NT2/D1 (cell line): ENCODE data around the gene BID.

Experiments used
- SUZ12 ChIP-seq: IDR thresholded peaks from 2 replicates; pipeline ENCODE4 v1.6.1; 2011; ENCODE audit not compliant: insufficient read length, insufficient read depth; ENCODE audit errors: extremely low read depth
- YY1 ChIP-seq: IDR thresholded peaks from 2 replicates; pipeline ENCODE4 v1.6.1; 2011; ENCODE audit not compliant: insufficient read length, insufficient read depth
- ZNF274 ChIP-seq: IDR thresholded peaks from 2 replicates; pipeline ENCODE4 v1.6.1; 2011; ENCODE audit warnings: mild to moderate bottlenecking, low read depth, low read length

DNA sequence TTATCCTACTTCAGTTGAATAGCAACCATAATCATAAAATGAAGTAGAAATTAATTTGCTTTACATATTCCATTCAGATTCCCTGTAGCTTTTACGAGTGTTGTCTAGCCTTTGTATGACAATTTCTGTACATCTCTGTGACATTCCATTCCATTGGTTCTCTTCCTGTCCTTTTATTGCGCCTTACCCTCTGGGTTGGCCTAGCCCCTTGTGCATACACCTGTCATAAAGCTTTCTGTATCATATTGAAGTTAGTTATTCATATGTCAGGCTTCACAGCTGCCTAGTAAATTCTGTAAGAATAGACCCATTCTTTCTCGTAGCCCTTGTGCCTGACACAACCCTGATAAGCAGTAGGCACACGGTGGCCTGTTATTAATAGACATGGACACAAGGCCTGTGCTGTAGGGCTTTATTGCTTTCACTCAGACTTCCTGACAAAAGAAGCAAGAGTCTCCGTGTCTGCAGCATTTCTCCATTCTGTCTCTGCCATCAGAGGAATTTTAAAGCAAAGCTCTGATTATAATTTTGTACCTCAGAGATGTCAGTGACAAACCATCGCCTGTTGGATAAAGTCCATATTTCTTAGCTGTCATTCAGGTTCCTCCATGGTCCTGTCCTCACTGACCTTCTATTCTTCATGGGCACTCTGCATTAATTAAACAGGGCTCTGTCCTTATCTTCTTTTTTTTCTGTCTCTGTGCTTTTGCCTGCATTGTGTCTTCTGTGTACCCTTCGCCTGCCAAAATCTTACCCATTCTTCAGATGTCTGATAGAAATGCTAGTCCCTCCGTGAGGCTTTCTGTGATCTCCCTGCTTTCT lies 49.4 kb downstream of the BID start:
- no peak for TF ChIP-seq ZNF274
- no peak for TF ChIP-seq YY1
- no peak for TF ChIP-seq SUZ12
